Head of caudate nucleus (tissue), 42 donors: ENCODE results near the gene HIPK2.

ENCODE experiments used
- DNase-seq, 42 donors: peaks; one replicate each; pipeline versions ENCODE4 v3.0.0 to v3.0.0-alpha.2; 2020 to 2021; ENCODE audit warnings: mixed read lengths in 7 of 42
- intact Hi-C: fragments of 100-400 bp; cut with DNase I; formaldehyde crosslinking; loops from one replicate; pipeline ENCODE4 v1.15.0; 2022

The HIPK2 gene

GRCh38 chr7:139596626-139597025 is 181.2 kb downstream of the HIPK2 start:
- intact Hi-C loops: no loop called here
- DNase-seq: peak in 1 of 42 donors; percentile 23

DNA sequence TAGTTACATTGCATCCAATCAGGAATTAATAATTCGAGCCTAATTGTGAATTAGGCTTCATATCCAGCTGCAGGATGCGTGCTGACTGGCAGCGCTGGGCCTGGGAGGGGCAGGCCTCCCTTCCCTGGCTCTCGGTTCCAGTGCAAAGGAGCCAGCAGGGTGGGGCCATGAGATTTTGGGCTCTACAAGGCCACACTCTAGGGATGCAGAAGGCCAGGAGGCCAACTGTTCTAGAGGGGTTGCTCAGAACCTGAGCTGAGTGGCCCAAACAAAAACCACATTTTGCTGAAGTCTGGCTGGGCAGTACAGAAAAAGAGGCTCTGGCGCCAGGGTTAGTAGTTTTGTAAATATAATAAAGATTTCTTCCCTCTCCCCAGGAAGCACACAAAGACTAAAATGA is 182.0 kb downstream of the HIPK2 start:
- DNase-seq: peak in 1 of 42 donors; percentile 28
- intact Hi-C loops: no loop called here

GRCh38 chr7:139594911-139595476 is 182.8 kb downstream of the HIPK2 start:
- DNase-seq: peak in 1 of 42 donors; percentile 31
- intact Hi-C loops: no loop called here

DNA sequence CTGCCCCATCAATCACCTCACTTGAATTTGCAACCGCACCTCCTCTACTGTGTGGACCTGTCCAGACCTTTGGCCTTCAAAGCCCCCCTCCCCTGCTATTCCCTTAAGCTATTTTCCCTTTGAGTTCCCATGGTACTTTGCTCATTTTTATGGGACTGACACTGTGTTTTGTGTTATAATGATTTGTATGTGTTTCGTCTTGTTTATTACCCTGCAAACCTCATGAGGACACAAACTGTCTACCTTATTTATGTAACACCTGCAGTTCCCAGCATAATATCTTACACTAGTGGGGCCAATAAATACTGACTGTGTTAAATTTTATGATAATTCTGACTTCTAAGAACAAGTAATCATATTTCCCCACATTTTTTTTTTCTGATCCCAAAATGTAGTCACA is 183.7 kb downstream of the HIPK2 start:
- intact Hi-C loops: no loop called here
- no peak for DNase-seq

- DNase-seq: peak in 1 of 42 donors; percentile 21
- intact Hi-C loops: no loop called here
Observed at GRCh38 chr7:139592801-139593461, 184.9 kb downstream of the HIPK2 start.

DNA sequence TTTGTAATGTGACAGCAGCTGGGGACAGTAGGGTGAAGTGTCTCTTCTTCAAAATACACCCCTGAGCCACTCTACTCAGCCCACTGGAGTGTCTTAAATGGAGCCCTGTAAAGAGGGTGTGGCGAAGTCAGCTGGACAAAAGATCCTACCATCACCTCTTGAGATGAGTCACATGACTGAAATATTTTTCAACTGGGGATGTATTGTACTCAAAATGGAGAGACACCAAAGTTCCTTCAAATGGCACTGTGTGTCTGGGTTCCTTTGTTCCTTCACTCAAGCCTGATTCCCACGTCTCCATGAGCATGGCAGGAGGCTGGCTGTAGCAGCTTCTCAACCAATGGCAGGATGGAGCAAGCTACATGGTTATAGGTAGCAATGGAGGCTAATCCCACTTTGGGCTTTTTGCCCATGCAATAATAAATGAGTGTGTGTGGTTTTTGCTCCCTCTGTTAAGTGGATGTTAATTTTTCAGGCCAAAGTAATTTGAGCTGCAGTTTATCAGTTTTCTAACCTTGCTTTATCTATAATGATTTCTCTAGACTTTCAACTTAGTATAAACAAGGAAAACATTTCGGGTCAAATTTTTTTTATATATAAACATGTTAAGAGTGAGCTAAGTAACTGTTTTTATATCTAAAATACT is 186.1 kb downstream of the HIPK2 start:
- intact Hi-C loops: no loop called here
- DNase-seq: peak in 4 of 42 donors; percentile 3 to 39 (median 21)

DNA sequence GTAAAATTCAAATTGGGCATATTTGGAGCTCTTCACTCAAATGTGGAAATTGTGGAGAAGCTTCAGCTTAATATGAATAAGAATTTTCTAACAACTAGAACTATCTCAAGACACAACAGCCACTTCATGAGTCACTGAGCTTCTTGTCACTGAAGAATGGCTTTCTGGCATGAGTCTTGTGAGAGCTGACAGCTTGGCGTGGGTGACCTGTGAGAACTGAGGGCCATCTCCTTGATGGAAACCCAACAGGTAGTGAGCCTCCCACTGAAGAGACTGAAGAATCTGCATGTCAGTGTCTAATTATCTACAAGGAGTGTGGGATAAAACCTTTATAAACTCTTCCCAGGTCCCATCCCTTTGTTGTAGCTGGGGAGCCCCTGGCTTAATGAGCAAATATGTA is 188.3 kb downstream of the HIPK2 start:
- DNase-seq: peak in 34 of 42 donors; percentile 34 to 86 (median 58)
- intact Hi-C loops: no loop called here

- DNase-seq: peak in 6 of 42 donors; percentile 3 to 41 (median 13)
- intact Hi-C loops: no loop called here
Observed at GRCh38 chr7:139588632-139589031, 189.2 kb downstream of the HIPK2 start.

DNA sequence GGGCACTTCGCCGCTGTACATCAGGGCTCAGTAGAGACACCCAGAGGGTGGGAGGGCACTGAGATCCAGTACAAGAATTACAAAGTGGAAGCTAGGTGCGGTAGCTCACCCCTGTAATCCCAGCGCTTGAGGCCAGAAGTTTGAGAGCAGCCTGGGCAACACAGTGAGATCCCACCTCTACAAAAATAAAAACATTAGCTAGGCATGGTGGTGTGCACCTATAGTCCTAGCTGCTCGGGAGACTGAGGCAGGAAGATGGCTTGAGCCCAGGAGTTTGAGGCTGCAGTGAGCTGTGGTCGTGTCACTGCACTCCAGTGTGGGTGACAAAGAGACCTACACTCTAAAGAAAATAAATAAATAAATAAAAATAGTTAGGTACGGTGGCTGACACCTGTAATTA is 190.3 kb downstream of the HIPK2 start:
- intact Hi-C loops: no loop called here
- no peak for DNase-seq

- intact Hi-C loops: no loop called here
- peak in 1 of 42 donors; percentile 22 for DNase-seq
Observed at GRCh38 chr7:139586286-139586685, 191.5 kb downstream of the HIPK2 start.

DNA sequence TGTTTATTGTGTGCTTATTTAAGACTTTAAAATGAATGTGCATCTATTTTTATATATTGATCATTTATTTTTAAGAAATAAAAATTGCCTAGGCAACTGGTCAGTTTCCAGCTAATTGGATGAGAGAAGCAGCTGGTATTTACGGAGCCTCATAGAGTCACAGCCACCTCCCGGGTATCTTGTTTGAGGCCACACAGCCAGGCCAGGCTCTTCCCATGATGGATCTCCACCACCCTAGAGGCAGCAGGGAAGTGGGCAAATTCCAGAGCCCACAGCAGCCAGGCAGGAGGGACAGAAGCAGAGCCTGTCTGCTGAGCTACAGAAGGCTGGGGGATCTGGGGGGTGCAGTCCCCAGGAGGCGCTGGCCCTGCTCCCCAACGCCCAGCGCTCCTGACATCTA is 192.8 kb downstream of the HIPK2 start:
- intact Hi-C loops: no loop called here
- DNase-seq: peak in 2 of 42 donors; percentile 3 to 9

DNA sequence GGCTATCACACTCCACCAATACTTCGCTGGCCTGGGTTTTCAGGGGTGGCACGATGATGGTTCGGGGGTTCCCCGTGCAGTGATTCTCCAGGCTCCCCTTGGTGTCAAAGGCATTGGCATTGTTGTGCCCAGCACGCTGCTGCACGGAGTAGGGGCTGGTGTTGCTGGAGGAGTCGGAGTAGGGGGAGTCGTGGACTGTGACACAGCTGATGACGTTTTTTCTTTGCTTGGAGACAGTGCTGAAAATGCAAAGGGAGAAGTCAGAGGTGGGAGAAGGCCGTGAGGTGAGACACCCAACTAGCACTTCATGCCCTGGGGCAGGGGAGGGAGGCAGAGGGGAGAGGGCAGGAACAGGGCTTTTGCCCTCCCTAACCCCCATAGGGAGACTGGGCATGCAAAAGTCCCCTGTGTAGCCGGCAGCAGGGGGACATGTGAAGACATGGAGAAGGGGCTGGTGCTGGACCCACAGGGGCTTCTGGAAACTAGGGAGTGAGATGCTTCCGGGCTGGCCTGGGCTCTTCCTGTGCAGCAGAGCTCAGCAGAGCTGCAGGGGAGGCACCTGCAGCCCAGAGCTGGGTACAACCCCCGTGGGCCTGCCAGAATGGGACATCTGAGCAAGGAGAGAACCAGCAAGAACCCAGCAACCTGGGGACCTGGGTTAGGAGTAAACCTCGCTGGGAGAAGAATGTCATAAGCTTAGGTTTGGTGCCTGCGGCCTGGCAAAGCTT is 193.8 kb downstream of the HIPK2 start:
- intact Hi-C loops: no loop called here
- DNase-seq: peak in 5 of 42 donors; percentile 5 to 26 (median 11)

DNA sequence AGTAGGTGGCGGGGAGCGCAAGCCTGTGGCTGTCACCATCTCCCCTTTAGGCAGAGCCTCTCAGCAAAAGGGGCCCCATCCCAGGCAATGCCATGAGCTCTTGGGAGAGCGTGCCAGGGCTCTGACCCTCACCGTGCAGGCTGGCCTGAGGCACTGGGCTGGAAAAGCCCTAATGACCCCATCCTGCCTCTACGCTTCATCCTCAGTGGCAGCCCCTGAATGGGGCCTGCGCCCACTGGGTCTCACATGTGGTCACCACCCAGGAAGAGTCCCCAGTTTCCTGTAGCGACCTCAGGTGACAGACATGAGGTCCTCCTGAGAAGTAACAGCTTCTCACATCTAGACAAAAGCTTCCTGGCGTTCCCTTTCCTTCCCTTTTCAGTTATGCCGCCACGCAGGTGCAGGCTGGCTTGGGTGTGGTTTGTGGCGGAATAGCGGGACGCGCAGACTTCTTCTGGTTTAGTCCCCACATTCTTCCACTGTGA is 195.1 kb downstream of the HIPK2 start:
- intact Hi-C loops: no loop called here
- peak in 4 of 42 donors; percentile 3 to 34 (median 10) for DNase-seq

GRCh38 chr7:139582130-139582650 is 195.6 kb downstream of the HIPK2 start:
- DNase-seq: peak in 3 of 42 donors; percentile 16 to 19 (median 16)
- intact Hi-C loops: no loop called here

- intact Hi-C loops: no loop called here
Observed at GRCh38 chr7:139580435-139580834, 197.4 kb downstream of the HIPK2 start.

DNA sequence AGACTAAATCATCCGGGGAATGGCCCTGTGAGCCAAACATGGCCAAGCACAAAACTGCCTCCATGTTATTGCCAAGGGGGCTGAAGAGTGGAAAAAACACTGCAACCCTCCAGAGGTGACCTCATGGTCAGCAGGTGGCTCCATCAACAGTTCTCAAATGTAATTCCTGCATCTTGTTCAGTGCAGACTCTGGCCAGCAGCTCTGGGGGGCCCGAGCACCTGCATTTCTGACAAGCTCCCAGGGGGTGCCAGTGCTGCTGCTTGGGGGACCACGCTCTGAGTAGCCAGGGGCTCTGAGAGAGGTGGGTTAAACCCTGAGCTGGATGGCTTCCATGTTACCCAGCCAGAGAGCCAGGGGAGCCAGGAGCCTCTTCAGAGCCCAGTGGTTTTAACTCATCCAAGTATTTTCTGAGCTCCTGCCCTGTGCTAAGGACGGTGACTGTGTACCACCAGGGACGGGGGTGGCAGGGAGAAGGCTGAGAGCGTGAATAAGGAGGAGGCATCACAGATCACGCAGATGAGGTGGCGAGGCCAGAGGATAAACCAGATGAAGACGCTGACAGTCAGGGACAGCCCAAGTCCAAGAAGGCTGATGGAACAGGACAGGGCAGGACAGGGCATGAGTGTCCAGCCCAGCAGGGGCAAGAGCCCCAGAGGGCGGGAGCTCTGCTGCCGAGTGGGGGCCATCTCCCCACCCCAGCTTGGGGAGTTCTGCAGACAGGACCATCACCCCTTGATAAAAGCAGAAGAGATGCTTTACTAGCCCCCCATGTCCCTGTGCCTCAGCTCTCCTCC is 201.4 kb downstream of the HIPK2 start:
- intact Hi-C loops: loop anchor here (10.0 kb wide), 1 partner anchor 142 kb away; no protein-coding TSS in a partner anchor
- peak in 4 of 42 donors; percentile 3 to 26 (median 10) for DNase-seq

More at GRCh38 chr7:139580435-139580834, 197.4 kb downstream of the HIPK2 start:
- peak in 2 of 42 donors; percentile 2 for DNase-seq

GRCh38 chr7:139575338-139575680 is 202.5 kb downstream of the HIPK2 start:
- peak in 2 of 42 donors; percentile 7 to 9 for DNase-seq
- intact Hi-C loops: loop anchor here (10.0 kb wide), 1 partner anchor 141 kb away; no protein-coding TSS in a partner anchor

DNA sequence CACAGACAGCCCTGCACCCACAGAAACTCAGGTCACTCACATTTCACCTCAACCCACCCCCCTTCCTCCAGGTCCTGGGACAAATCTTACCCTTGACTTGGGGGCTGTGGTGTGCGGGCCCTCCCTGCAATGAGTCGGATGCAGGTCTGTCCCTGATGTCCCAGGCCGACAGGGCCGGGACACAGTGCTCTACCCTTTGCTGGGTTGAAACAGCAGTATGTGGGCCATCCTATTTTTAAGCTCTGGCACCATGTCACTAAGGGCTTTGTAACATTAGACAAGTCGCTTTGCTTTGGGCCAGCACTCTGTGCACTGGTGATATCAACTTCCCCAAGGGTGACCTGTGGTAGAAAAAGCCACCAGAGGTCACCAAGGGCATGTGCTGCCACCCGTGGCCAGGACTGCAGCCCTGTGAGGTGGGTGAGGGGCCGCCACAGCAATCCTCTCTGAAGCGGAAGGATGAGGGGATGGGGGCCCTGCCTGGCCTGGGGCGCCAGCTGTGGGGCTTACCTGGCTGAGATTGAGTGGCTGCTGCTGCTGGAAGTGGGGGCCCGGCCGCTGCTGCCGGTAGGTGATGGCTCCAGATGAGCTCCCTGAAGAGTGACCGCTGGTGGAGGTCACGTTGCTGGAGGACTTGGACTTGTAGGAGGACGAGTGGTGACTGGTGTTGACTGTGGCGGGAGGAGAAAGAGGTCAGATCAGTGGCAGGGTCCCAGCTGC is 203.0 kb downstream of the HIPK2 start:
- intact Hi-C loops: loop anchor here (10.0 kb wide), 1 partner anchor 140 kb away; no protein-coding TSS in a partner anchor
- DNase-seq: peak in 2 of 42 donors; percentile 5 to 14
